Globus pallidus (tissue), 1 donor: ENCODE data around the gene CENPF.

Experiments
- DNase-seq: peaks from one replicate; pipeline ENCODE4 v3.0.0-alpha.2; 2015; ENCODE audit warnings: low spot score

Gene CENPF

DNA sequence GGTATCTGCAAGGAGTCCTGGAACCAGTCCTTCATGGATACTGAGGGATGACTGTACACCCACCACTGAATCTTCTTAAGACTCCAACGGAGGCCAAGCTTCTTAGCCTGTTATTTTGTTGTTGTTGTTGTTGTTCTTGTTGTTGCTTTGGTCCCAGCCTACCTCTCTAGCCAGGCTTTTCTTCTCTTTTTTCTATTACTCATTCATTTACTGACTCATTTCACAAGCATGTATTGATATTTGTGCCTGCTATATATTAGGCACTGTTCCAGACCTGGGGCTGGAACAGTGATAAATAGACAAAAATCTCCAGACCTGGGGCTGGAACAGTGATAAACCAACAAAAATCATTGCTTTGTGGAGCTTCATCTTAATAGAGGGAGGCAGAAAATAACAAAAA is 20.4 kb downstream of the CENPF start:
- DNase-seq = no peak

DNA sequence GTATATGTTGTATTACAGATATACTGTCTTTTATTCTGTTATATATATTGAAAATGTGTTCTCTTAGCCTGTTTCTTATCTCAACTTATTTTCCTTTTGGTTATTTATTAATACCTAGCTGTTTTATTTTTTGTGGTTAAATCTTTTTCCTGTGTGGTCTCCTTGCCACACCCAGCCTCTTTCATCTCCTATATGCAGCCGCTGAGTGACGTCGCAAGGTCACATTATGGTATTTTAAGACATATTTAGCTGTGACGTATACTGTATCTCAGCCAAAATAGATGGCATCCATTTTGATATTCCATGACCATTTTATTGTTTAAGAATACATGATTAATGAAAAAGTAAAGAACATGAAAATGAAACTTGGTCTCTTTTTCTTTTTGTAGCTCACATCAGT is 29.1 kb downstream of the CENPF start:
- no peak for DNase-seq

GRCh38 chr1:214633686-214634085 is 30.7 kb downstream of the CENPF start:
- no peak for DNase-seq

DNA sequence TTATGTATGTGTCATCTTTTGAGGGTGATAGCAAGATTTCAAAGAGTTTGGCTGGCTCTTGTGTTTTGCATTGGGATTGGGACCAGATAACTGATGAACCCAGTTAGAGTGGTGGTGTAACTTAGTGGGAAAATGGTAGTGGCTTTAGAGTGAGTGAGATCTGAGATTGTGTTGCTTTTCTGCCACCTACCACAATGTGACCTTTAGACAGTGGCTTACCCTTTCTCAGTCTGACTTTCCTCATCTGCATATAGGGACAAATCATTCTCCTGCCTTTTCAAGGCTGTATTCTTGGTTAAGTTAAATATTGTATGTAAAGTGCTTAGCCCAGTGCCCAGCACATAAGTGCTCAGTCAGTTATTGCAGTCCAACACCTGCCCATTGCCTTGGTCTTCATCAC is 31.3 kb downstream of the CENPF start:
- no peak for DNase-seq

DNA sequence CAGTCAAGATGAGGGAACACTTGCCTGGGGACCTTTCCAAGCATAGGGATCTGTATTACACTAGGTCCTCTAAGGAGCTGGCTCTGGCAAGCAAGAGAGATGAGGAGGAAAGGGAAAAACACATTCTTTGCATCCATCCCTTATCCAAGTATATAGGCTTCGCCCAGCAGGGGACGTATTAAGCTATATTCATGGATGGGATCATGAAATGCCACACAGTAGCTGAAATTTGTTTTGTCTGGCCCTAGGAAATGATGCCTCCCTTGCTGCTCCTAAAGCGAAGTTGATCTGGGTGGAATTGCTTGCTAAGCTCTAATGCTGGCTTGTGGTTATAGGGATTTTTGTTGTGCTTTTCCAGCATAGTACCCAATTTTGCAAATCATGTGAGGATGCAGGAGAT is 32.1 kb downstream of the CENPF start:
- DNase-seq = no peak

DNA sequence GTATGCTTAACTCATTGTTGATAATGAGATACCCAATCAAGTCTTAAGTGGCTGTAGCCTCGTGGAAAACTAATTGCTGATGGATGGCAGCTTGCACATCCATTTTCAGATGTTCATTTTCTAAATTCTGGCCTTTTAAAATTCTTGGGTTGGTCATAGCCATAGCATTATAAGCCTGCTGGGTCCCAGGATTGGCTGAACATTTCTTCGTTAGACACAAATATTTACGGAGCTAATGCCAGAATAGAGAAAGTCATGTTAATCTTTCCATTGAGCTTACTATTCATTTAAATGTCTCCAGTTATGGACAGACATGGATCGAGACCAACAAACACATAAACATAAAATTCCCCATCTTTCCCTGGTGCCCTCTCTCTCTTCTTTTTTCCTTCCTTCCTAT is 32.5 kb downstream of the CENPF start:
- DNase-seq = no peak

DNA sequence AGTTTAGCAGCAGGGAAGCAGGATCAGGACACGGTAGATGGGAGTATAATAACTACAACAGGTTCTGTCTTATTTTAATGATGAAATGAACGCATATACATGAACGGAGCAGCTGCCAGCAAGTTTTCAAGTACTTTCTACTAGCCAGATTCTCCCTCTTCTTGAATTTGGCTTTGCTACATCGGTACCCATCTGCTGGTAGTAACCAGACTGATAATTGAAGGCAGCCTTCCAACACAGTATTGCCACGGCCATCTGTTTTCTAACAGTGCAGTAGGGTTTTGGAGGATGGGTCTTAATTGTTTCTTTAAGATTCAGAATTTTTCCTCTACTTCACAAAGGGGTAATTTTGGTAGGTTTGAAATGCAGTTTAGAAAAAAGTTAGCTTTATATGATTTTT is 33.4 kb downstream of the CENPF start:
- no peak for DNase-seq

DNA sequence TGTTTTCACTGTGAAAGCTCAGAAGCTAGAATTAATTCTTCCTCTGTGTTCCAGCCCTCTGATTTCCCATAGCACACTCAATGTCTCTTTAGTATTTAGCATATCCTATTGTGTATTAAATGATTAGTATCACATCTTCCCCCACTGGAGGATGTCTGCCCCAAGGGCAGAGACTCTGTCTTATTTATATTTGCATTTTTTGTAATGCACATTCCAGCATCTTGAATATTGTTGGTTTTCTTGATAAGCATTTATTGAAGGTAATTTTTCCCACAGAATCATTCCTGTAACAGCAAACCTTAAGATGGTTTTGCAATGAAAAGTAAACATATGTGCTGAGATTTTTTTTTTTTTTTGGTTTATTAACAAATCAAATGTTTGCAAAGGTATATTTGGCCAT is 34.1 kb downstream of the CENPF start:
- no peak for DNase-seq

DNA sequence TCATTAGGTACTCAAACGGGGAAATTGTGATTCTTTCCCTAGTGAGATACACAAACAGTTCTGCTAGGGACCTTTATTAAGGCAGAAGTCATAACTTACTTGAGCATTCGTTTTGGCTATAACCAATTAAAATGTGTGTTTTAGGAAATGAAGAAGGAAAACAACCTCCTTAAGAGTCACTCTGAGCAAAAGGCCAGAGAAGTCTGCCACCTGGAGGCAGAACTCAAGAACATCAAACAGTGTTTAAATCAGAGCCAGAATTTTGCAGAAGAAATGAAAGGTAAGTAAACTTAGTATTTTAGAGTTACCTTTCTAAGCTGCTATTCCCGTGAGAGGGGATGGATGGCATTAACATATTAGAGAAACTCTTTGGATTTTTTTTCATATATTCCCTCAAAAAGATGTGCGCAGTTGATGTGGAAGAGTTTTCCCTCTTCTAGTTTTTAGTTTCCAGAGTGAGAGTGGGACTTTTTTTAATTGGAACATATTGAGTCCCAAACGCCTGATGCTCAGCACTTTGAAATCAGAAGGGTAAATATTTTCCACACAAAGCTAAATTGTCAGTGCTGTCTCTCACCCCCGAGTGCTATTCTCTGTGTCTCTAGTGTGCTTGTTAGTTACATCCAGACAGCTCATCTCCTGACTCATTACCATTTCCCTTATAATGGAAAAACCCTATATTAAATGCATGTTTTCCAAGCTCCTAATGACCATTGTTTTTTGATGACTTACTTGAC is 34.9 kb downstream of the CENPF start:
- peak; percentile 6 for DNase-seq

GRCh38 chr1:214638459-214638807 is 35.4 kb downstream of the CENPF start:
- DNase-seq = no peak

DNA sequence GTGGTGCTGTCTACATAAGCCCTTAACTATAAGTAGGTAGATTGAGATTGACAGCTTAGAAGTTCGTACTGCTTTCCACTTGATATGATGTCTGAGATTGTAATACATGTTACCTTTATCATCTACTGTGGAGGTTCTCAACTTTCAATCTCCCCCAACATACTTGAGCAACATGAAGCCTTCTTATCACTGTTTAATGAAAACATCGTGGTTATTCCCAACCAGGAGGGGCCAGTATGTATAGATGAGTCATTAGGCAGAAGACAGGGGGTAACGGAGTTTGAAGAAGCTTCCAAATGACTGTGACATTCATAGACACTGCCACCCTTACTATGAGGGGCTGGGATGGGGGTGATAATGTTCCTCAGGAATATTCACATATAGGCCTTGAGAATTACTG is 36.0 kb downstream of the CENPF start:
- DNase-seq = no peak

- DNase-seq = no peak
These were observed 37.6 kb downstream of the CENPF start for GRCh38 chr1:214640431-214641213.

GRCh38 chr1:214641214-214641895 is 38.4 kb downstream of the CENPF start:
- no peak for DNase-seq

GRCh38 chr1:214643030-214643429 is 40.0 kb downstream of the CENPF start:
- no peak for DNase-seq

DNA sequence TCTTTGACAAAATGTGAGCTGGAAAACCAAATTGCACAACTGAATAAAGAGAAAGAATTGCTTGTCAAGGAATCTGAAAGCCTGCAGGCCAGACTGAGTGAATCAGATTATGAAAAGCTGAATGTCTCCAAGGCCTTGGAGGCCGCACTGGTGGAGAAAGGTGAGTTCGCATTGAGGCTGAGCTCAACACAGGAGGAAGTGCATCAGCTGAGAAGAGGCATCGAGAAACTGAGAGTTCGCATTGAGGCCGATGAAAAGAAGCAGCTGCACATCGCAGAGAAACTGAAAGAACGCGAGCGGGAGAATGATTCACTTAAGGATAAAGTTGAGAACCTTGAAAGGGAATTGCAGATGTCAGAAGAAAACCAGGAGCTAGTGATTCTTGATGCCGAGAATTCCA is 42.7 kb downstream of the CENPF start:
- no peak for DNase-seq

GRCh38 chr1:214648801-214649200 is 45.8 kb downstream of the CENPF start:
- no peak for DNase-seq

DNA sequence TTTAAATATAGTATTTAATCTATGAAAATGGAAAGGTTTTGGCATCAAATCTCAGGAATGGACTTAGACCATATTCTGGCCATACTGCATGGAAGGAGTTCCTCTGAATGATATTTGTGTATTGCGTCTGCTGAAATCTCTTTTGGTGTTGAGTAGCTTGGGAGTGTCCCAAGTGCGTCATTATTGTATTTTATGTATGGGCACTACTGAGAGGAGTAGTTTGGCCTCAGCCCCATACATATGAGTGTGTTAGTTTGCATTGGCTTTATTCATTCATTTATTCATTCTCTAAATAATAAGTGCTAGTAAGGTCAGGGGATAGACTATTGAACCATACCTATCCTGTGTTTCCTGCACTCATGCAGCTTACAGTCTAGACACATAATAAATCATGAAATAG is 46.6 kb downstream of the CENPF start:
- DNase-seq = no peak

DNA sequence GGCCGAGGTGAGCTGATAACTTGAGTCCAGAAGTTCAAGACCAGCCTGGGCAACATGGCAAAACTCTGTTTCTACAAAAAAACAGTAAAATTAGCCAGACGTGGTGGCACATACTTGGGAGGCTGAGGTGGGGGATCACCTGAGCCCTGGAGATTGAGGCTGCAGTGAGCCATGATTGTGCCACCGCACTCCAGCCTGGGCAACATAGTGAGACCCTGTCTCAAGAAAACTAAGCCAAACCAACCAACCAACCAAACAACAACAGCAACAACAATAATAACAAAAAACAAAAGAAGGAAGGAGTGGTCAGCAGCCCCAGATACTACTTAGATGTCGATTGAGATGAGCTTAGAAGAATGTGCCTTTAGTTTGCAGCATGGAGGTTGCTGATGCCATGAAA is 47.7 kb downstream of the CENPF start:
- no peak for DNase-seq

DNA sequence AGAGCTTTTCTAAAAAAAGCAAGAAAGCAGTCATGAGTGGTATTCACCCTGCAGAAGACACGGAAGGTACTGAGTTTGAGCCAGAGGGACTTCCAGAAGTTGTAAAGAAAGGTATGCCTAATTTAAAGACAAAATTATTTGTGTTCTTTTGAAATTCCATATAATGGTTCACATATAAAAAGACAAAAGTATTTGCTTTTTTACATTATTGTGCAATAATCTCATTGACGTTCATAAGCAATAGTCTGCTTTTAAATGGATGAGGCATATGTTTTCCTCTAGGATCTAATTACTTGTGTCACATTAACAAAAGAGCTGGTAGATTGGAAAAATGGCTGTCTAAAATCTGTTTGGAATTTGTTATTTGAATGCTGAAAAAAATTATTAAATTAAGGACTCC is 54.3 kb downstream of the CENPF start:
- DNase-seq = no peak

- no peak for DNase-seq
These were observed 55.2 kb downstream of the CENPF start for GRCh38 chr1:214658175-214658574.

GRCh38 chr1:214658785-214659184 is 55.8 kb downstream of the CENPF start:
- DNase-seq = no peak

DNA sequence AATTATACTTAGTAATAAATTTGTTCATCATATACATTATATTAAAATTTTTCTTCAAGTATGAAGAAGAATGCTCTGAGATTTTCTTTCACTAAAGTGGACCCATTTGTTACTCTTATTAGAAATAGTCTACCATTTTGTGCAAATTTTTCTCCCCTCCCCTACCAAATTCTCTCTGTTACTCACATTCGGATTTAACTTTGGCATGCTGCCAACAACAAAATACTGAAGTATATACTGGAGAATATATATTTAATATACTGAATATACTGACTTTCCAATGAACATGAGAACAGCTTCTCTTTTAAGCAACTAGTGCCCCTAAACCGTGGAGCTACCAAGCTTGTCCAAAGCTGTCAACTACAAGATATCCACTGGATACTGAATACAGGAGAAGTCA is 57.2 kb downstream of the CENPF start:
- DNase-seq = no peak

DNA sequence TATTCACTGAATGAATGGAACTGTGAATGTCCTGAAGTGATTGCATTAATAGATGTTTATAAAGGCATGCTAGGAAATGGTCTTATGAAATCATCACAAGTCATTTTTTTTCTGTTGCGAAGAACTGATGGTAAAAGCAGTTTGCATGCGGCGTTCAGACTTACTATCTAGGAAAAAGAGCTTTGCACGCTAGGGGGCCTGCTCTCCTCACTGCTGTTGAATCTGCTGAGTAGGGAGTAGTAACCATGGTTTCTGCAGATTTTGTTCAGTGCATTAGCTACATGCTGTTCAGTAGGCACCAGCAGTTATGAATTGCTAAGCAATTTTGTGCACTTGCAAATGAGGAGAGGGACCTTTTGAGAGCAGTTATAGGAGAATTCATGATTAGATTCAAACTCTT is 57.9 kb downstream of the CENPF start:
- peak; percentile 55 for DNase-seq
